Nephron progenitor cell (in vitro differentiated cells): ENCODE measurements around the gene NRF1.

ENCODE experiments used
- DNase-seq: peaks from one replicate; pipeline ENCODE4 v3.0.0; 2021
- H3K27ac Mint-ChIP-seq: 2 replicates; pipeline ENCODE4 v1.8.0; 2021; ENCODE audit warnings: mild to moderate bottlenecking, moderate library complexity, mixed read lengths
- H3K27me3 Mint-ChIP-seq: 2 replicates; pipeline ENCODE4 v1.8.0; 2021; ENCODE audit warnings: mild to moderate bottlenecking, low read depth, mixed read lengths; ENCODE audit not compliant: poor library complexity
- H3K36me3 Mint-ChIP-seq: 2 replicates; pipeline ENCODE4 v1.8.0; 2021; ENCODE audit warnings: low read depth, mixed read lengths
- H3K4me1 Mint-ChIP-seq: 2 replicates; pipeline ENCODE4 v1.8.0; 2021; ENCODE audit warnings: mixed read lengths
- H3K4me3 Mint-ChIP-seq: 2 replicates; pipeline ENCODE4 v1.8.0; 2021; ENCODE audit warnings: mild to moderate bottlenecking, moderate library complexity, mixed read lengths
- H3K9me3 Mint-ChIP-seq: 2 replicates; pipeline ENCODE4 v1.8.0; 2021; ENCODE audit warnings: mild to moderate bottlenecking, moderate library complexity, mixed read lengths
- CTCF ChIP-seq: fragments of 200-600 bp; sonication (generic); IDR thresholded peaks from 2 replicates; pipeline ENCODE4 v1.5.0; 2021; ENCODE audit warnings: antibody characterized with exemption

NRF1 gene

GRCh38 chr7:129769400-129769774 lies 157.9 kb downstream of the NRF1 start:
- DNase-seq, result no peak
- Mint-ChIP-seq H3K9me3 (no peaks in the 10 kb centered on the region), H3K36me3 (no peaks in the 10 kb centered on the region), H3K27me3 (peaks cover 6% of the 10 kb centered on the region), H3K27ac (no peak overlapping the region), H3K4me3 (no peak overlapping the region), H3K4me1 (peaks cover 75% of the 10 kb centered on the region)
- no peak for TF ChIP-seq CTCF

- Mint-ChIP-seq H3K4me3 (no peak overlapping the region), H3K9me3 (no peaks in the 10 kb centered on the region), H3K27ac (no peak overlapping the region), H3K36me3 (no peaks in the 10 kb centered on the region), H3K4me1 (peaks cover 76% of the 10 kb centered on the region), H3K27me3 (peaks cover 7% of the 10 kb centered on the region)
- no peak for DNase-seq
- no peak for TF ChIP-seq CTCF
Observed at GRCh38 chr7:129769866-129770808, 158.6 kb downstream of the NRF1 start.

- H3K9me3 Mint-ChIP-seq, result no peaks in the 10 kb centered on the region
Observed at GRCh38 chr7:129771201-129771927, 159.8 kb downstream of the NRF1 start.

GRCh38 chr7:129771928-129772479 lies 160.5 kb downstream of the NRF1 start:
- no peak overlapping the region for H3K4me3 Mint-ChIP-seq
- no peak overlapping the region for H3K27ac Mint-ChIP-seq
- peaks cover 26% of the 10 kb centered on the region for H3K27me3 Mint-ChIP-seq
- H3K36me3 Mint-ChIP-seq, result no peaks in the 10 kb centered on the region
- peak; percentile 47 for DNase-seq
- no peaks in the 10 kb centered on the region for H3K9me3 Mint-ChIP-seq
- peaks cover 67% of the 10 kb centered on the region for H3K4me1 Mint-ChIP-seq
- TF ChIP-seq CTCF, result no peak

More at GRCh38 chr7:129771201-129771927, 159.8 kb downstream of the NRF1 start:
- Mint-ChIP-seq H3K27me3 (peaks cover 20% of the 10 kb centered on the region), H3K4me3 (no peak overlapping the region), H3K36me3 (no peaks in the 10 kb centered on the region), H3K27ac (no peak overlapping the region), H3K4me1 (peaks cover 72% of the 10 kb centered on the region)
- DNase-seq, result no peak
- no peak for TF ChIP-seq CTCF

GRCh38 chr7:129772646-129773280 lies 161.2 kb downstream of the NRF1 start:
- H3K4me3 Mint-ChIP-seq, result no peak overlapping the region
- no peak for TF ChIP-seq CTCF
- peaks cover 60% of the 10 kb centered on the region for H3K4me1 Mint-ChIP-seq
- no peaks in the 10 kb centered on the region for H3K9me3 Mint-ChIP-seq
- H3K27ac Mint-ChIP-seq, result no peak overlapping the region
- H3K27me3 Mint-ChIP-seq, result peaks cover 34% of the 10 kb centered on the region
- H3K36me3 Mint-ChIP-seq, result no peaks in the 10 kb centered on the region
- no peak for DNase-seq
